GM23338 (cell line): ENCODE data around the gene OR11H6. TPM values are rescaled to one million over a fixed set of nuclear protein-coding genes. Genes with fewer than 3 reads are reported as not detected.
"Not testable (repeated sequence)": the region's sequence is repeated elsewhere in the genome, so short reads cannot be mapped to it uniquely, and the experiment has no call there.

Experiments
- ATAC-seq: fragments of 200-7000 bp; cut with Tn5 transposase; 3 replicates; pipeline ENCODE4 v1.9.1; 2020
- DNase-seq: peaks from one replicate; pipeline ENCODE4 v3.0.0-alpha.2; 2015; ENCODE audit warnings: low spot score
- H2AFZ ChIP-seq: fragments of 200-600 bp; sonication (generic); 2 replicates; pipeline ENCODE4 v1.8.0; 2016; ENCODE audit warnings: antibody characterized with exemption, mild to moderate bottlenecking, moderate library complexity
- H3F3A ChIP-seq: fragments of 200-600 bp; sonication (generic); replicated peaks from 2 replicates; pipeline ENCODE4 v1.8.0; 2017; ENCODE audit warnings: antibody characterized with exemption, mixed run types, low read depth
- H3K27ac ChIP-seq: fragments of 200-600 bp; sonication (generic); 2 replicates; pipeline ENCODE4 v1.6.1; 2016; ENCODE audit warnings: low read depth
- H3K27me3 ChIP-seq: fragments of 200-600 bp; sonication (generic); 2 replicates; pipeline ENCODE4 v1.8.0; 2016; ENCODE audit warnings: mild to moderate bottlenecking, mixed run types, moderate library complexity; ENCODE audit not compliant: insufficient read depth
- H3K36me3 ChIP-seq: fragments of 200-600 bp; sonication (generic); 2 replicates; pipeline ENCODE4 v1.8.0; 2016; ENCODE audit warnings: mild to moderate bottlenecking; ENCODE audit not compliant: insufficient read depth
- H3K4me1 ChIP-seq: fragments of 200-600 bp; sonication (generic); 2 replicates; pipeline ENCODE4 v1.8.0; 2016; ENCODE audit warnings: mild to moderate bottlenecking, moderate library complexity; ENCODE audit not compliant: insufficient read depth
- H3K4me2 ChIP-seq: fragments of 200-600 bp; sonication (generic); 2 replicates; pipeline ENCODE4 v1.7.1; 2017; ENCODE audit warnings: mixed run types
- H3K4me3 ChIP-seq: fragments of 200-600 bp; sonication (generic); 2 replicates; pipeline ENCODE4 v1.6.1; 2016; ENCODE audit warnings: mixed run types
- H3K79me2 ChIP-seq: fragments of 200-600 bp; sonication (generic); replicated peaks from 2 replicates; pipeline ENCODE4 v1.8.0; 2017; ENCODE audit warnings: mild to moderate bottlenecking; ENCODE audit not compliant: insufficient read depth
- H3K9me2 ChIP-seq: fragments of 200-600 bp; sonication (generic); 2 replicates; pipeline ENCODE4 v1.8.0; 2017; ENCODE audit not compliant: insufficient read depth
- H4K20me1 ChIP-seq: fragments of 200-600 bp; sonication (generic); replicated peaks from 2 replicates; pipeline ENCODE4 v1.8.0; 2017; ENCODE audit warnings: mild to moderate bottlenecking; ENCODE audit not compliant: insufficient read depth
- H3K27ac Mint-ChIP-seq: 2 replicates; pipeline ENCODE4 v1.8.0; 2020; ENCODE audit warnings: inconsistent platforms, mild to moderate bottlenecking, moderate library complexity, mixed read lengths
- H3K27me3 Mint-ChIP-seq: 3 replicates; pipeline ENCODE4 v1.8.0; 2022; ENCODE audit warnings: low read depth, mild to moderate bottlenecking, moderate library complexity, mixed read lengths, inconsistent platforms; ENCODE audit not compliant: insufficient read depth, poor library complexity
- H3K36me3 Mint-ChIP-seq: 3 replicates; pipeline ENCODE4 v1.8.0; 2021; ENCODE audit warnings: low read depth, mild to moderate bottlenecking, inconsistent platforms, moderate library complexity, mixed read lengths
- H3K4me1 Mint-ChIP-seq: 3 replicates; pipeline ENCODE4 v1.8.0; 2020; ENCODE audit warnings: mild to moderate bottlenecking, inconsistent platforms, mixed read lengths
- H3K4me3 Mint-ChIP-seq: 3 replicates; pipeline ENCODE4 v1.8.0; 2021; ENCODE audit warnings: moderate library complexity, mild to moderate bottlenecking, inconsistent platforms, mixed read lengths
- H3K9me3 Mint-ChIP-seq: 3 replicates; pipeline ENCODE4 v1.8.0; 2020; ENCODE audit warnings: moderate library complexity, mild to moderate bottlenecking, inconsistent platforms, mixed read lengths
- EZH2 ChIP-seq: fragments of 200-600 bp; sonication (generic); IDR thresholded peaks from one replicate; pipeline ENCODE4 v1.8.0; 2017; ENCODE audit warnings: antibody characterized with exemption, mild to moderate bottlenecking, low read depth; ENCODE audit not compliant: unreplicated experiment
- JUNB ChIP-seq: IDR thresholded peaks from one replicate; pipeline ENCODE4 v1.6.1; 2016; ENCODE audit warnings: antibody characterized with exemption; ENCODE audit not compliant: unreplicated experiment
- NANOG ChIP-seq: IDR thresholded peaks from 2 replicates; pipeline ENCODE4 v1.6.1; 2016; ENCODE audit warnings: antibody characterized with exemption, borderline replicate concordance
- ZNF331 ChIP-seq: fragments of 250-450 bp; sonication (Bioruptor Pico); IDR thresholded peaks from 2 replicates; pipeline ENCODE4 v1.5.0; 2020; ENCODE audit warnings: low read depth, mild to moderate bottlenecking, moderate library complexity
- polyA plus RNA-seq: library from polyadenylated mRNA; unstranded; fragments of >200 nt; fragmentation: Nextera tagmentation; extraction: Ambion mirVana; gene quantifications from 2 replicates; pipeline ENCODE4 v1.2.1, GENCODE V29; 2016
- total RNA-seq: library from RNA; depleted of rRNA; stranded (reverse); fragments of >200 nt; shearing (Covaris generic); gene quantifications from 2 replicates; pipeline ENCODE4 v1.2.3, GENCODE V29; 2014
- TF ChIP-seq, protein P1 (sequence below): IDR thresholded peaks from one replicate; pipeline ENCODE4 v1.6.1; 2018; ENCODE audit warnings: antibody characterized with exemption; ENCODE audit not compliant: unreplicated experiment
- TF ChIP-seq, protein P2 (sequence below), 2 experiments: fragments of 200-600 bp in 1 of 2; sonication (generic) in 1 of 2; conservative IDR thresholded peaks; 2 replicates each; pipeline versions ENCODE4 v1.5.1 to v1.6.1; 2016 to 2017; ENCODE audit warnings: antibody characterized with exemption in 2 of 2, low read depth in 2 of 2, mild to moderate bottlenecking in 2 of 2, moderate library complexity in 1 of 2
- TF ChIP-seq, protein P3 (sequence below): IDR thresholded peaks from 2 replicates; pipeline ENCODE4 v1.6.1; 2016; ENCODE audit warnings: antibody characterized with exemption
- TF ChIP-seq, protein P4 (sequence below): fragments of 250-450 bp; sonication (Bioruptor Pico); IDR thresholded peaks from 2 replicates; pipeline ENCODE4 v1.5.0; 2020; ENCODE audit warnings: mild to moderate bottlenecking, moderate library complexity

Gene OR11H6
- total and polyA plus RNA-seq, 2 experiments from 2014 or later: not detected

DNA sequence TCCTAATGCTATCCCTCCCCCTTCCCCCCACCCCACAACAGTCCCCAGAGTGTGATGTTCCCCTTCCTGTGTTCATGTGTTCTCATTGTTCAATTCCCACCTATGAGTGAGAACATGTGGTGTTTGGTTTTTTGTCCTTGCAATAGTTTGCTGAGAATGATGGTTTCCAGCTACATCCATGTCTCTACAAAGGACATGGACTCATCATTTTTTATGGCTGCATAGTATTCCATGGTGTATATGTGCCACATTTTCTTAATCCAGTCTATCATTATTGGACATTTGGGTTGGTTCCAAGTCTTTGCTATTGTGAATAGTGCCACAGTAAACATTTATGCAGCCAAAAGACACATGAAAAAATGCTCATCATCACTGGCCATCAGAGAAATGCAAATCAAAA lies 49.3 kb upstream of the OR11H6 start:
- H3F3A ChIP-seq, ATAC-seq, H3K27ac Mint-ChIP-seq, H3K79me2 ChIP-seq, H3K9me2 ChIP-seq, H3K27me3 Mint-ChIP-seq, H3K27me3 ChIP-seq, H3K4me3 Mint-ChIP-seq, H3K4me2 ChIP-seq, H3K4me3 ChIP-seq, DNase-seq, H3K36me3 ChIP-seq, H4K20me1 ChIP-seq, H3K4me1 Mint-ChIP-seq, H3K4me1 ChIP-seq, H2AFZ ChIP-seq, H3K27ac ChIP-seq: not testable (repeated sequence)
- Mint-ChIP-seq H3K36me3 (peaks cover 25% of the 10 kb centered on the region), H3K9me3 (peaks cover 93% of the 10 kb centered on the region)

DNA sequence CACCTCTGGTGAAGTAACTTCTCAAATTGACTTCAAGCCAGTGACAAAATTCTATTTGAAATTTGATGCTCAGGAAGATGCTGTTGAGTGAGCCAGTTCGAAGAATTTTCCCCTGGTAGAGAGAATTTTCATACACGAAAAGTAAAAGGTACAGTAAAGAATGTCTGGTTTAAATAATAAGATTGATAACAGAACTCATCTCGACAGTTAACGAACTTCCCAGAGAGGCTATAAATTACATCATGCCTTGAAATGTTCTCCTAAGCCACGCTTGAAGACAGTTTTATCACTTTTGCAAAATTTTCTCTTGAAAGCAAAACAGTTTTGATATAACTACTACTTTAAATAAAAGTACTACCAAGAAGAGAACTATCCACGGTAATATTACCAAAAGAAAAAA lies 47.2 kb upstream of the OR11H6 start:
- H3K4me2 ChIP-seq: no peak overlapping the region
- no peaks in the 10 kb centered on the region for H3K36me3 ChIP-seq
- H3K4me1 ChIP-seq: no peaks in the 10 kb centered on the region
- H3K4me3 ChIP-seq: no peak overlapping the region
- ATAC-seq (no peak), DNase-seq (no peak)
- H3K4me1 Mint-ChIP-seq: no peaks in the 10 kb centered on the region
- no peak overlapping the region for H3K27ac Mint-ChIP-seq
- peaks cover 9% of the 10 kb centered on the region for H3K27me3 Mint-ChIP-seq
- peaks cover 21% of the 10 kb centered on the region for H3K36me3 Mint-ChIP-seq
- H3K79me2 ChIP-seq: no peaks in the 10 kb centered on the region
- TF ChIP-seq, protein P1, sequence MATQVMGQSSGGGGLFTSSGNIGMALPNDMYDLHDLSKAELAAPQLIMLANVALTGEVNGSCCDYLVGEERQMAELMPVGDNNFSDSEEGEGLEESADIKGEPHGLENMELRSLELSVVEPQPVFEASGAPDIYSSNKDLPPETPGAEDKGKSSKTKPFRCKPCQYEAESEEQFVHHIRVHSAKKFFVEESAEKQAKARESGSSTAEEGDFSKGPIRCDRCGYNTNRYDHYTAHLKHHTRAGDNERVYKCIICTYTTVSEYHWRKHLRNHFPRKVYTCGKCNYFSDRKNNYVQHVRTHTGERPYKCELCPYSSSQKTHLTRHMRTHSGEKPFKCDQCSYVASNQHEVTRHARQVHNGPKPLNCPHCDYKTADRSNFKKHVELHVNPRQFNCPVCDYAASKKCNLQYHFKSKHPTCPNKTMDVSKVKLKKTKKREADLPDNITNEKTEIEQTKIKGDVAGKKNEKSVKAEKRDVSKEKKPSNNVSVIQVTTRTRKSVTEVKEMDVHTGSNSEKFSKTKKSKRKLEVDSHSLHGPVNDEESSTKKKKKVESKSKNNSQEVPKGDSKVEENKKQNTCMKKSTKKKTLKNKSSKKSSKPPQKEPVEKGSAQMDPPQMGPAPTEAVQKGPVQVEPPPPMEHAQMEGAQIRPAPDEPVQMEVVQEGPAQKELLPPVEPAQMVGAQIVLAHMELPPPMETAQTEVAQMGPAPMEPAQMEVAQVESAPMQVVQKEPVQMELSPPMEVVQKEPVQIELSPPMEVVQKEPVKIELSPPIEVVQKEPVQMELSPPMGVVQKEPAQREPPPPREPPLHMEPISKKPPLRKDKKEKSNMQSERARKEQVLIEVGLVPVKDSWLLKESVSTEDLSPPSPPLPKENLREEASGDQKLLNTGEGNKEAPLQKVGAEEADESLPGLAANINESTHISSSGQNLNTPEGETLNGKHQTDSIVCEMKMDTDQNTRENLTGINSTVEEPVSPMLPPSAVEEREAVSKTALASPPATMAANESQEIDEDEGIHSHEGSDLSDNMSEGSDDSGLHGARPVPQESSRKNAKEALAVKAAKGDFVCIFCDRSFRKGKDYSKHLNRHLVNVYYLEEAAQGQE: no peak
- TF ChIP-seq, protein P2, sequence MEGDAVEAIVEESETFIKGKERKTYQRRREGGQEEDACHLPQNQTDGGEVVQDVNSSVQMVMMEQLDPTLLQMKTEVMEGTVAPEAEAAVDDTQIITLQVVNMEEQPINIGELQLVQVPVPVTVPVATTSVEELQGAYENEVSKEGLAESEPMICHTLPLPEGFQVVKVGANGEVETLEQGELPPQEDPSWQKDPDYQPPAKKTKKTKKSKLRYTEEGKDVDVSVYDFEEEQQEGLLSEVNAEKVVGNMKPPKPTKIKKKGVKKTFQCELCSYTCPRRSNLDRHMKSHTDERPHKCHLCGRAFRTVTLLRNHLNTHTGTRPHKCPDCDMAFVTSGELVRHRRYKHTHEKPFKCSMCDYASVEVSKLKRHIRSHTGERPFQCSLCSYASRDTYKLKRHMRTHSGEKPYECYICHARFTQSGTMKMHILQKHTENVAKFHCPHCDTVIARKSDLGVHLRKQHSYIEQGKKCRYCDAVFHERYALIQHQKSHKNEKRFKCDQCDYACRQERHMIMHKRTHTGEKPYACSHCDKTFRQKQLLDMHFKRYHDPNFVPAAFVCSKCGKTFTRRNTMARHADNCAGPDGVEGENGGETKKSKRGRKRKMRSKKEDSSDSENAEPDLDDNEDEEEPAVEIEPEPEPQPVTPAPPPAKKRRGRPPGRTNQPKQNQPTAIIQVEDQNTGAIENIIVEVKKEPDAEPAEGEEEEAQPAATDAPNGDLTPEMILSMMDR (conservative IDR thresholded peaks at IDR 0.05; ENCODE audit: low read depth in 2 of 2): no peak
- TF ChIP-seq JUNB (no peak), ZNF331 (CRISPR knock-in tag) (no peak), NANOG (no peak), EZH2 (no peak)
- TF ChIP-seq, protein P3, sequence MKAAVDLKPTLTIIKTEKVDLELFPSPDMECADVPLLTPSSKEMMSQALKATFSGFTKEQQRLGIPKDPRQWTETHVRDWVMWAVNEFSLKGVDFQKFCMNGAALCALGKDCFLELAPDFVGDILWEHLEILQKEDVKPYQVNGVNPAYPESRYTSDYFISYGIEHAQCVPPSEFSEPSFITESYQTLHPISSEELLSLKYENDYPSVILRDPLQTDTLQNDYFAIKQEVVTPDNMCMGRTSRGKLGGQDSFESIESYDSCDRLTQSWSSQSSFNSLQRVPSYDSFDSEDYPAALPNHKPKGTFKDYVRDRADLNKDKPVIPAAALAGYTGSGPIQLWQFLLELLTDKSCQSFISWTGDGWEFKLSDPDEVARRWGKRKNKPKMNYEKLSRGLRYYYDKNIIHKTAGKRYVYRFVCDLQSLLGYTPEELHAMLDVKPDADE: no peak
- TF ChIP-seq, protein P4, sequence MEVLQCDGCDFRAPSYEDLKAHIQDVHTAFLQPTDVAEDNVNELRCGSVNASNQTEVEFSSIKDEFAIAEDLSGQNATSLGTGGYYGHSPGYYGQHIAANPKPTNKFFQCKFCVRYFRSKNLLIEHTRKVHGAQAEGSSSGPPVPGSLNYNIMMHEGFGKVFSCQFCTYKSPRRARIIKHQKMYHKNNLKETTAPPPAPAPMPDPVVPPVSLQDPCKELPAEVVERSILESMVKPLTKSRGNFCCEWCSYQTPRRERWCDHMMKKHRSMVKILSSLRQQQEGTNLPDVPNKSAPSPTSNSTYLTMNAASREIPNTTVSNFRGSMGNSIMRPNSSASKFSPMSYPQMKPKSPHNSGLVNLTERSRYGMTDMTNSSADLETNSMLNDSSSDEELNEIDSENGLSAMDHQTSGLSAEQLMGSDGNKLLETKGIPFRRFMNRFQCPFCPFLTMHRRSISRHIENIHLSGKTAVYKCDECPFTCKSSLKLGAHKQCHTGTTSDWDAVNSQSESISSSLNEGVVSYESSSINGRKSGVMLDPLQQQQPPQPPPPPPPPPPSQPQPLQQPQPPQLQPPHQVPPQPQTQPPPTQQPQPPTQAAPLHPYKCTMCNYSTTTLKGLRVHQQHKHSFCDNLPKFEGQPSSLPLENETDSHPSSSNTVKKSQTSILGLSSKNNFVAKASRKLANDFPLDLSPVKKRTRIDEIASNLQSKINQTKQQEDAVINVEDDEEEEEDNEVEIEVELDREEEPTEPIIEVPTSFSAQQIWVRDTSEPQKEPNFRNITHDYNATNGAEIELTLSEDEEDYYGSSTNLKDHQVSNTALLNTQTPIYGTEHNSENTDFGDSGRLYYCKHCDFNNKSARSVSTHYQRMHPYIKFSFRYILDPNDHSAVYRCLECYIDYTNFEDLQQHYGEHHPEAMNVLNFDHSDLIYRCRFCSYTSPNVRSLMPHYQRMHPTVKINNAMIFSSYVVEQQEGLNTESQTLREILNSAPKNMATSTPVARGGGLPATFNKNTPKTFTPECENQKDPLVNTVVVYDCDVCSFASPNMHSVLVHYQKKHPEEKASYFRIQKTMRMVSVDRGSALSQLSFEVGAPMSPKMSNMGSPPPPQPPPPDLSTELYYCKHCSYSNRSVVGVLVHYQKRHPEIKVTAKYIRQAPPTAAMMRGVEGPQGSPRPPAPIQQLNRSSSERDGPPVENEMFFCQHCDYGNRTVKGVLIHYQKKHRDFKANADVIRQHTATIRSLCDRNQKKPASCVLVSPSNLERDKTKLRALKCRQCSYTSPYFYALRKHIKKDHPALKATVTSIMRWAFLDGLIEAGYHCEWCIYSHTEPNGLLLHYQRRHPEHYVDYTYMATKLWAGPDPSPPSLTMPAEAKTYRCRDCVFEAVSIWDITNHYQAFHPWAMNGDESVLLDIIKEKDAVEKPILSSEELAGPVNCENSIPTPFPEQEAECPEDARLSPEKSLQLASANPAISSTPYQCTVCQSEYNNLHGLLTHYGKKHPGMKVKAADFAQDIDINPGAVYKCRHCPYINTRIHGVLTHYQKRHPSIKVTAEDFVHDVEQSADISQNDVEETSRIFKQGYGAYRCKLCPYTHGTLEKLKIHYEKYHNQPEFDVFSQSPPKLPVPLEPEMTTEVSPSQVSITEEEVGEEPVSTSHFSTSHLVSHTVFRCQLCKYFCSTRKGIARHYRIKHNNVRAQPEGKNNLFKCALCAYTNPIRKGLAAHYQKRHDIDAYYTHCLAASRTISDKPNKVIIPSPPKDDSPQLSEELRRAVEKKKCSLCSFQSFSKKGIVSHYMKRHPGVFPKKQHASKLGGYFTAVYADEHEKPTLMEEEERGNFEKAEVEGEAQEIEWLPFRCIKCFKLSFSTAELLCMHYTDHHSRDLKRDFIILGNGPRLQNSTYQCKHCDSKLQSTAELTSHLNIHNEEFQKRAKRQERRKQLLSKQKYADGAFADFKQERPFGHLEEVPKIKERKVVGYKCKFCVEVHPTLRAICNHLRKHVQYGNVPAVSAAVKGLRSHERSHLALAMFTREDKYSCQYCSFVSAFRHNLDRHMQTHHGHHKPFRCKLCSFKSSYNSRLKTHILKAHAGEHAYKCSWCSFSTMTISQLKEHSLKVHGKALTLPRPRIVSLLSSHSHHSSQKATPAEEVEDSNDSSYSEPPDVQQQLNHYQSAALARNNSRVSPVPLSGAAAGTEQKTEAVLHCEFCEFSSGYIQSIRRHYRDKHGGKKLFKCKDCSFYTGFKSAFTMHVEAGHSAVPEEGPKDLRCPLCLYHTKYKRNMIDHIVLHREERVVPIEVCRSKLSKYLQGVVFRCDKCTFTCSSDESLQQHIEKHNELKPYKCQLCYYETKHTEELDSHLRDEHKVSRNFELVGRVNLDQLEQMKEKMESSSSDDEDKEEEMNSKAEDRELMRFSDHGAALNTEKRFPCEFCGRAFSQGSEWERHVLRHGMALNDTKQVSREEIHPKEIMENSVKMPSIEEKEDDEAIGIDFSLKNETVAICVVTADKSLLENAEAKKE: no peak
- H3K27me3 ChIP-seq: no peaks in the 10 kb centered on the region
- no peak overlapping the region for H2AFZ ChIP-seq
- H3F3A ChIP-seq: no peaks in the 10 kb centered on the region
- peaks cover 92% of the 10 kb centered on the region for H3K9me3 Mint-ChIP-seq
- H4K20me1 ChIP-seq: no peaks in the 10 kb centered on the region
- no peak overlapping the region for H3K27ac ChIP-seq
- H3K4me3 Mint-ChIP-seq: no peak overlapping the region
- H3K9me2 ChIP-seq: no peaks in the 10 kb centered on the region
